ENCODE data around the gene CMTM3.

The CMTM3 gene

GRCh38 chr16:66569827-66570405 lies 34.6 kb upstream of the CMTM3 start:
- no peaks in the 10 kb centered on the region for H3K36me3 ChIP-seq (ENCODE audit: control insufficient read depth, low read depth, low read length)
- no peak overlapping the region for H3K9ac ChIP-seq (ENCODE audit: low read length)
- no peaks in the 10 kb centered on the region for H3K9me3 ChIP-seq (ENCODE audit: control insufficient read depth, low read depth, low read length)
- no peaks in the 10 kb centered on the region for H3K27me3 ChIP-seq (ENCODE audit: control insufficient read depth, insufficient read depth, low read length)
- no peak overlapping the region for H3K27ac ChIP-seq (ENCODE audit: low read length)
- H3K4me3 ChIP-seq (ENCODE audit: low read length), result no peak overlapping the region
- no peaks in the 10 kb centered on the region for H3K4me1 ChIP-seq (ENCODE audit: control insufficient read depth, low read depth, low read length)

DNA sequence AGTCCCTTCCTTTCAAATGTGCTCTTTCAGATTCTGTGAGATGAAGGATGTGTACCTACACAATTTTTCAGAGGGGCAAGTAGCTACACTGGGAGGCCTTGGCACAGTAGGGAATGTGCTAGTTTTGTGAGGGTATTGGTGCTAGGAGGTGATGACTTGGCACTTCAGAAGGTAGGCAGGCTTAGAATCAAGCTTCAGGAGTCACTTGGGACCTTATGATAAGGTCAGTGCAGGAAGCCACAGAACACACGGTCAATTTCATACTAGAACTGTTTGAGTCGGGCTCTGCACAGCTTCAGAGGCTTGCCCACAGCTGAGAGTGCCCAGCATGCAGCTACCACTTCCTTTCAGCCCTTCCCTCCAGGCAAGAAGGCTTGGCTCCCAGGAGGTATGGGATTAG lies 32.1 kb upstream of the CMTM3 start:
- no peaks in the 10 kb centered on the region for H3K4me1 ChIP-seq (ENCODE audit: control insufficient read depth, low read depth, low read length)
- no peak overlapping the region for H3K4me3 ChIP-seq (ENCODE audit: low read length)
- no peaks in the 10 kb centered on the region for H3K9me3 ChIP-seq (ENCODE audit: control insufficient read depth, low read depth, low read length)
- H3K9ac ChIP-seq (ENCODE audit: low read length), result no peak overlapping the region
- H3K36me3 ChIP-seq (ENCODE audit: control insufficient read depth, low read depth, low read length), result no peaks in the 10 kb centered on the region
- H3K27me3 ChIP-seq (ENCODE audit: control insufficient read depth, insufficient read depth, low read length), result no peaks in the 10 kb centered on the region
- no peak overlapping the region for H3K27ac ChIP-seq (ENCODE audit: low read length)

- no peaks in the 10 kb centered on the region for H3K4me1 ChIP-seq (ENCODE audit: control insufficient read depth, low read depth, low read length)
- peaks cover 5% of the 10 kb centered on the region for H3K27me3 ChIP-seq (ENCODE audit: control insufficient read depth, insufficient read depth, low read length)
- no peaks in the 10 kb centered on the region for H3K36me3 ChIP-seq (ENCODE audit: control insufficient read depth, low read depth, low read length)
- H3K9me3 ChIP-seq (ENCODE audit: control insufficient read depth, low read depth, low read length), result no peaks in the 10 kb centered on the region
- H3K9ac ChIP-seq (ENCODE audit: low read length), result no peak overlapping the region
- H3K27ac ChIP-seq (ENCODE audit: low read length), result no peak overlapping the region
- no peak overlapping the region for H3K4me3 ChIP-seq (ENCODE audit: low read length)
These were observed 30.4 kb upstream of the CMTM3 start for GRCh38 chr16:66574081-66574480.

DNA sequence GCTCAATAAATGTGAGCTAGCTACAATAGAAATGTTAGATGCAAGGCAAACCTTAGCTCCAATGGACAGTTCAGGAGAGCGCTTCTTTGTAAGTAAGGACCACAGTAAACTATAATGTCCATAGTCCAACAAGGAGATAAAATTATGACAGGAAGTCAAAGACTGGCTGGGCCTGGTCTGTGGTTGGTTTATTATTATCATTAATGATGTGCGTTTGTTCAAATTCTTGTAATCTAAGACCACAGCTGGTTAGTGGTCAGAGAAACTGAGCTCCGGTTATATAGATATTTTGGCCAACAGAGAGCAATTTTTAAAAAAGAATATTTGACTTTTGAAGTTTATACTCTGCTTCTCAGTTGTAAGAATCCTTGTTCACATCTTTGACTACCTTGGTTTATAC lies 30.0 kb upstream of the CMTM3 start:
- no peak overlapping the region for H3K9ac ChIP-seq (ENCODE audit: low read length)
- no peak overlapping the region for H3K27ac ChIP-seq (ENCODE audit: low read length)
- no peaks in the 10 kb centered on the region for H3K9me3 ChIP-seq (ENCODE audit: control insufficient read depth, low read depth, low read length)
- peaks cover 5% of the 10 kb centered on the region for H3K27me3 ChIP-seq (ENCODE audit: control insufficient read depth, insufficient read depth, low read length)
- no peaks in the 10 kb centered on the region for H3K36me3 ChIP-seq (ENCODE audit: control insufficient read depth, low read depth, low read length)
- H3K4me3 ChIP-seq (ENCODE audit: low read length), result no peak overlapping the region
- H3K4me1 ChIP-seq (ENCODE audit: control insufficient read depth, low read depth, low read length), result no peaks in the 10 kb centered on the region

GRCh38 chr16:66575060-66575459 lies 29.4 kb upstream of the CMTM3 start:
- Histone ChIP-seq H3K4me1 (ENCODE audit: control insufficient read depth, low read depth, low read length) (no peaks in the 10 kb centered on the region), H3K36me3 (ENCODE audit: control insufficient read depth, low read depth, low read length) (no peaks in the 10 kb centered on the region), H3K27me3 (ENCODE audit: control insufficient read depth, insufficient read depth, low read length) (peaks cover 5% of the 10 kb centered on the region), H3K27ac (ENCODE audit: low read length) (no peak overlapping the region), H3K9ac (ENCODE audit: low read length) (no peak overlapping the region), H3K9me3 (ENCODE audit: control insufficient read depth, low read depth, low read length) (no peaks in the 10 kb centered on the region), H3K4me3 (ENCODE audit: low read length) (no peak overlapping the region)

- Histone ChIP-seq H3K9me3 (ENCODE audit: control insufficient read depth, low read depth, low read length) (no peaks in the 10 kb centered on the region), H3K4me1 (ENCODE audit: control insufficient read depth, low read depth, low read length) (peaks cover 12% of the 10 kb centered on the region), H3K27me3 (ENCODE audit: control insufficient read depth, insufficient read depth, low read length) (peaks cover 5% of the 10 kb centered on the region), H3K9ac (ENCODE audit: low read length) (no peak overlapping the region), H3K4me3 (ENCODE audit: low read length) (no peak overlapping the region), H3K27ac (ENCODE audit: low read length) (no peak overlapping the region), H3K36me3 (ENCODE audit: control insufficient read depth, low read depth, low read length) (no peaks in the 10 kb centered on the region)
These were observed 28.2 kb upstream of the CMTM3 start for GRCh38 chr16:66576296-66576695.

GRCh38 chr16:66578651-66579531 lies 25.6 kb upstream of the CMTM3 start, which contains the start of gene CMTM2:
Gene CMTM2, plus strand, starts transcription at chr16:66579463. Its CDS starts 145 bp downstream, at chr16:66579608.
- Histone ChIP-seq H3K27me3 (ENCODE audit: control insufficient read depth, insufficient read depth, low read length) (peaks cover 5% of the 10 kb centered on the region), H3K9me3 (ENCODE audit: control insufficient read depth, low read depth, low read length) (no peaks in the 10 kb centered on the region), H3K4me3 (ENCODE audit: low read length) (no peak within 1 kb of the TSS), H3K36me3 (ENCODE audit: control insufficient read depth, low read depth, low read length) (no peaks in the 10 kb centered on the region), H3K9ac (ENCODE audit: low read length) (no peak within 1 kb of the TSS), H3K27ac (ENCODE audit: low read length) (no peak within 1 kb of the TSS), H3K4me1 (ENCODE audit: control insufficient read depth, low read depth, low read length) (peaks cover 14% of the 10 kb centered on the region)

DNA sequence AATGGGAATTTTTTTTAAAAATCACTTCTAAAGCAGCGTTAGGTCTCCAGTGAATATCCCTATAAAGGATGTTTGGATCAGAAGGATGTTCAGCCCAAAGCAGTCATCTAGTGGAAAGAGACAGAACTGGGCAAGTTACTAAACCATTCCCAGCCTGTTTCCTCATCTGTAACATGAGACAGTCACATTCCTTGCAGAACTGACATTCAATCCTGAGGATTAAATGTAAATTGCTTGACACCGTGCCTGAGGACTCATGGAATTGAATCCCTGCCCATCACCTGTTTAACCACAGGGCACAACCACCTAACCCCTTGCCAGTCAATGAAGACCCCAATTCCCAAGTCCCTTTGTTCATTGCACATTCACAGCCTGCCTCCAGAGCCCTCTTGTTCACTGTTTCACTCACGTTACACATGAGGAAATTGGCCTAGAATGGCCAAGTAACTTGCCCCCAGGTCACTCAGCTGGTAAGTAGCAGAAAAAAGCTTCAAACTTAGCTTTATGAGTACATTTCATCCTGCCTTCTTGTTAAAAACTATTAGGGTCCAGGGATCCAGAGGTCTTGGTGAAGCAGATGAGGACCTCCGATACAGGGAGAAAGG lies 23.8 kb upstream of the CMTM3 start:
- no peak overlapping the region for H3K4me3 ChIP-seq (ENCODE audit: low read length)
- H3K9me3 ChIP-seq (ENCODE audit: control insufficient read depth, low read depth, low read length), result no peaks in the 10 kb centered on the region
- H3K27me3 ChIP-seq (ENCODE audit: control insufficient read depth, insufficient read depth, low read length), result peaks cover 5% of the 10 kb centered on the region
- H3K36me3 ChIP-seq (ENCODE audit: control insufficient read depth, low read depth, low read length), result no peaks in the 10 kb centered on the region
- peaks cover 14% of the 10 kb centered on the region for H3K4me1 ChIP-seq (ENCODE audit: control insufficient read depth, low read depth, low read length)
- H3K27ac ChIP-seq (ENCODE audit: low read length), result no peak overlapping the region
- no peak overlapping the region for H3K9ac ChIP-seq (ENCODE audit: low read length)

- Histone ChIP-seq H3K4me1 (ENCODE audit: control insufficient read depth, low read depth, low read length) (peaks cover 14% of the 10 kb centered on the region), H3K27ac (ENCODE audit: low read length) (no peak overlapping the region), H3K9ac (ENCODE audit: low read length) (no peak overlapping the region), H3K27me3 (ENCODE audit: control insufficient read depth, insufficient read depth, low read length) (peaks cover 5% of the 10 kb centered on the region), H3K9me3 (ENCODE audit: control insufficient read depth, low read depth, low read length) (no peaks in the 10 kb centered on the region), H3K4me3 (ENCODE audit: low read length) (no peak overlapping the region), H3K36me3 (ENCODE audit: control insufficient read depth, low read depth, low read length) (no peaks in the 10 kb centered on the region)
These were observed 23.1 kb upstream of the CMTM3 start for GRCh38 chr16:66581246-66581952.

DNA sequence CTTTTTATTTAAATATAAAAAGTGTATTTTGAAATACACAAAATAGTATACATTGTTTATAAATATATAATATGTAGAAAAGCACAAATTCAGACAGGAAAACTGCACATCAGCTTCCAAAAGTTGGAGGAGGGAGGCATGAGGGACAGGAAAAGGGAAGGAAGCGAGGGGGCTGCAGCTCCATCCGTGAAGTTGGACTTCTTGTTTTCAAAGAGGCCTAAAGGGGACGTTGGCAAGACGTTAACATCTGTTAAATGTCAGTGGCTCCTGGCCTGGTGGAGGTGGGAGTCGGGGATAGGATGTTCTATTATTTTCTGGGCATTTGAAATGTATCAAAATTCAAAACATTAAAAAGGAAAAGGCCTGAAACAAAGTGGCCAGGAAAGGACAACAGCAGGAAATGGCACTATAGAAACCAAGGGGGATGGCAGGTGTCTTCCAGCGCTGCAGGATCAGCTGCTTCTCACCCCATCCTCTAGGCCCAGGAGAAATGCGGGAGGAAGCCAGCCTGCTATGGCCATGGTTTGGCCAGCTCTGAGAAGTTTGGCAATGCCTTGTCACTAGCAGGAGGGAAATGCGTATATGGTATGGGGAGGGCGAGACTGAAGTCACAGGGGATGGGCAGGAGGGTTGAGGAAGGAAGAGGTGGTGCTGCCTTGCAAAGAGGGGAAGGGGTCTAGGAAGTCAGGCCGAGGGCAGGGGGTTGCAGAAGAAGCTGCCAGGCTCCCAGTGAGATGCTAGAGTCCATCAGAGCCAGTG lies 18.8 kb upstream of the CMTM3 start:
- Histone ChIP-seq H3K36me3 (ENCODE audit: control insufficient read depth, low read depth, low read length) (no peaks in the 10 kb centered on the region), H3K4me1 (ENCODE audit: control insufficient read depth, low read depth, low read length) (peaks cover 8% of the 10 kb centered on the region), H3K4me3 (ENCODE audit: low read length) (no peak overlapping the region), H3K9me3 (ENCODE audit: control insufficient read depth, low read depth, low read length) (no peaks in the 10 kb centered on the region), H3K27ac (ENCODE audit: low read length) (no peak overlapping the region), H3K27me3 (ENCODE audit: control insufficient read depth, insufficient read depth, low read length) (no peaks in the 10 kb centered on the region), H3K9ac (ENCODE audit: low read length) (no peak overlapping the region)
